ENCODE data around the gene GLIS1.

The GLIS1 gene

GRCh38 chr1:53689223-53689622 is 49.7 kb downstream of the GLIS1 start:
- no peaks in the 10 kb centered on the region for H3K27me3 ChIP-seq (replicated peaks; ENCODE audit: insufficient read depth, low read length)
- H3K4me1 ChIP-seq (ENCODE audit: low read length), result no peaks in the 10 kb centered on the region
- no peaks in the 10 kb centered on the region for H3K9me2 ChIP-seq (replicated peaks; ENCODE audit: insufficient read depth, low read length)
- DNase-seq, result no peak
- no peaks in the 10 kb centered on the region for H4K20me1 ChIP-seq (ENCODE audit: insufficient read depth, low read length)
- no peak overlapping the region for H3K4me2 ChIP-seq (ENCODE audit: low read depth, low read length)
- no peak overlapping the region for H2AFZ ChIP-seq (ENCODE audit: low read length)
- H3K79me2 ChIP-seq (ENCODE audit: low read length), result no peaks in the 10 kb centered on the region
- no peak overlapping the region for H3K27ac ChIP-seq (ENCODE audit: low read length)
- no peaks in the 10 kb centered on the region for H3K36me3 ChIP-seq (replicated peaks; ENCODE audit: insufficient read depth, low read length)
- no peaks in the 10 kb centered on the region for H3F3A ChIP-seq (ENCODE audit: insufficient read depth, low read length)
- TF ChIP-seq EZH2phosphoT487 (IDR thresholded peaks at IDR 0.05; ENCODE audit: low read length) (no peak), EZH2 (optimal IDR thresholded peaks at IDR 0.05; ENCODE audit: low read depth, low read length) (no peak), CTCF (IDR thresholded peaks at IDR 0.05; ENCODE audit: low read length) (no peak)
- no peak overlapping the region for H3K4me3 ChIP-seq (ENCODE audit: low read length)
- no peak overlapping the region for H3K9ac ChIP-seq (ENCODE audit: low read length)
- no peaks in the 10 kb centered on the region for H3K9me3 ChIP-seq (replicated peaks; ENCODE audit: insufficient read depth, low read length)

GRCh38 chr1:53688381-53689102 is 50.4 kb downstream of the GLIS1 start:
- Histone ChIP-seq H3K27me3 (replicated peaks; ENCODE audit: insufficient read depth, low read length) (no peaks in the 10 kb centered on the region), H3K4me2 (ENCODE audit: low read depth, low read length) (no peak overlapping the region), H3K79me2 (ENCODE audit: low read length) (no peaks in the 10 kb centered on the region), H3K36me3 (replicated peaks; ENCODE audit: insufficient read depth, low read length) (no peaks in the 10 kb centered on the region), H3K27ac (ENCODE audit: low read length) (no peak overlapping the region), H3K9me3 (replicated peaks; ENCODE audit: insufficient read depth, low read length) (no peaks in the 10 kb centered on the region), H3K4me1 (ENCODE audit: low read length) (no peaks in the 10 kb centered on the region), H3K9me2 (replicated peaks; ENCODE audit: insufficient read depth, low read length) (no peaks in the 10 kb centered on the region), H4K20me1 (ENCODE audit: insufficient read depth, low read length) (no peaks in the 10 kb centered on the region), H3F3A (ENCODE audit: insufficient read depth, low read length) (no peaks in the 10 kb centered on the region), H3K4me3 (ENCODE audit: low read length) (no peak overlapping the region), H2AFZ (ENCODE audit: low read length) (no peak overlapping the region), H3K9ac (ENCODE audit: low read length) (no peak overlapping the region)
- TF ChIP-seq EZH2phosphoT487 (IDR thresholded peaks at IDR 0.05; ENCODE audit: low read length) (no peak), CTCF (IDR thresholded peaks at IDR 0.05; ENCODE audit: low read length) (peak; percentile 35)
- peak; percentile 21 for DNase-seq

GRCh38 chr1:53687901-53688300 is 51.1 kb downstream of the GLIS1 start:
- Histone ChIP-seq H3K36me3 (replicated peaks; ENCODE audit: insufficient read depth, low read length) (no peaks in the 10 kb centered on the region), H3K27ac (ENCODE audit: low read length) (no peak overlapping the region), H3K4me2 (ENCODE audit: low read depth, low read length) (no peak overlapping the region), H3K27me3 (replicated peaks; ENCODE audit: insufficient read depth, low read length) (no peaks in the 10 kb centered on the region), H3K4me3 (ENCODE audit: low read length) (no peak overlapping the region), H3K9ac (ENCODE audit: low read length) (no peak overlapping the region), H3K4me1 (ENCODE audit: low read length) (no peaks in the 10 kb centered on the region), H3K9me2 (replicated peaks; ENCODE audit: insufficient read depth, low read length) (no peaks in the 10 kb centered on the region), H2AFZ (ENCODE audit: low read length) (no peak overlapping the region), H3F3A (ENCODE audit: insufficient read depth, low read length) (no peaks in the 10 kb centered on the region), H3K9me3 (replicated peaks; ENCODE audit: insufficient read depth, low read length) (no peaks in the 10 kb centered on the region), H4K20me1 (ENCODE audit: insufficient read depth, low read length) (no peaks in the 10 kb centered on the region), H3K79me2 (ENCODE audit: low read length) (no peaks in the 10 kb centered on the region)
- TF ChIP-seq EZH2phosphoT487 (IDR thresholded peaks at IDR 0.05; ENCODE audit: low read length), result no peak
- TF ChIP-seq EZH2 (optimal IDR thresholded peaks at IDR 0.05; ENCODE audit: low read depth, low read length), result no peak
- no peak for TF ChIP-seq CTCF (IDR thresholded peaks at IDR 0.05; ENCODE audit: low read length)
- no peak for DNase-seq
